GM18870 (cell line): ENCODE results near the gene BTBD6.

Experiments
- ATAC-seq: cut with Tn5 transposase; IDR thresholded peaks from one replicate; pipeline ENCODE4 v1.9.1; 2021; ENCODE audit warnings: moderate library complexity; ENCODE audit not compliant: unreplicated experiment

Gene BTBD6

DNA sequence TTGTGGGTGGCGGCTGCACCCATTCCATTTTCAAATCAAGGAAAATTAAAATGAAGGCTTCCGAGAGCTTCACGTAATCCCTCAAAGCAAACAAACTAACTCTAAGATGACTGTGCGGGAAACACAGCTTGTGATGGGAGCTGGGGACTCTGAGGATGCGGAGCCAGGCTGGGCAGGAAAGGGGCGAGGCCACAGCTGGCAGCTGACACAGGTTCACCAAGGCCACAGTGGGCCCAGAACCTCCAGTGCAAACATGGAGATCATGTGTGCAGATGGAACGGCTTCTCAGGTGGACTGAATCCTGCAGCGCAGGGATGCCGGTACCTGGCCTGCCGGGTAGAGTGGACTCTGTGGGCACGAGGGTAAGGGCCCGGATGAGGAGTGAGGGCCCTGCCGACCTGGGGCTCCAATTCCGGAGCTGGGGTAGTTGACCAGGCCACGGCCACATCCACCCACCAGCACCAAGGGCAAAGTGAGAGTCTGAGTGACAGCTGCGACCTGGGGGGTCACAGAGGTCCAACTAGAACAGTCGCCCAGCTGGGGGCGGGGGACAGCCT lies 19.2 kb upstream of the BTBD6 start:
- ATAC-seq = no peak

DNA sequence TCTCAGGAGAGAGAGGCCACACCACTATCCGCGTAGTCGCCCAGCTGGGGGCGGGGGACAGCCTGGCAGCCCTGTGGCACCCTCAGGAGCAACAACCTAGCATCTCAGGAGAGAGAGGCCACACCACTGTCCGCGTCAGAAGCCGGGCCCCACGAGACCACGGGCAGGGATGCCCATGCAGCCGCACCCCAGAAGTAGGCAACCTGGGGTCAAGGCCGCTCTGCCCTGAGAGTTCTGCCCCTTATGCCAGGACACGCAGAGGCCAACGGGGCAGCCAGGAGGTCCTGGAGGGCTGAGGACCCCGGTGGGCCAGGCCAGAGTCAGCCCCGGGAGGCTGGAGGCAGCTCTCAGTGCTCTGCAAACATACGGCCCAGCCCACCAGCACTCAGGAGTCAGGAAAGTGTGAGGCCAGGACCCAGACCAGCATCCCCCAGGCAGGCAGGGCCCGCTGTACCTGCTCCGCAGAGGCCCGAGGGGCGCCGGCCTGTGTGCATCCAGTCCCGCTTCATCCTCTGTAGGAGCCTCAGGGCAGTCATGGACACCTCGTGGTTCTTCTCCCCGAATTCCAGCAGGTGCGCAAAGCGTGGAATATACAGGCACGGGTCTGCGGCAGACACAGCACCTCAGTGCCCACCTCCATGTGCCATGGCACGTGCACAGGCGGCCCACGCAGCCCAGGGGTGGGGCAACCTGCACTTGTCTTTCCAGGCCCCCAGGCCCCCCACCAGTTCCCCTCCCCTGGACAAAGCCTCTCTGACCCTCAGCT lies 7.3 kb upstream of the BTBD6 start:
- no peak for ATAC-seq

DNA sequence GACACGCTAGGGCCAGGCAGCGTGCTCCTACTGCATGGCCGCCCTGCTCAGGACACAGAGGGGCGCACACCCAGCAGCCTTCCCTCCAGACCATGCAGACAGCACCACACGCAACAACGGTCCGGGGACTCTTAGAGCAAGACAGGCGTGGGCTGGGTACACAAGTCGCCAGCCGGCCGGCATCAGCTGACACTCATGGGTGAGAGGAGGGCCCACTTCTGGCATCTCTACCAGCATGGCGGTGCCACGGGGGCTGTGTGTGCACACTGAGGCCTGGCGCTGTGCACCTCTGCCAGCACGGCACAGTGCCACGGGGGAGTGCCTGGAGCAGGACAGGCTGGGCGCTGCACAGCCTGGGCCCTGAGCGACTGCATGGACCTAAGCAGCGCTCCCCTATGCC lies 6.7 kb upstream of the BTBD6 start:
- ATAC-seq = no peak

DNA sequence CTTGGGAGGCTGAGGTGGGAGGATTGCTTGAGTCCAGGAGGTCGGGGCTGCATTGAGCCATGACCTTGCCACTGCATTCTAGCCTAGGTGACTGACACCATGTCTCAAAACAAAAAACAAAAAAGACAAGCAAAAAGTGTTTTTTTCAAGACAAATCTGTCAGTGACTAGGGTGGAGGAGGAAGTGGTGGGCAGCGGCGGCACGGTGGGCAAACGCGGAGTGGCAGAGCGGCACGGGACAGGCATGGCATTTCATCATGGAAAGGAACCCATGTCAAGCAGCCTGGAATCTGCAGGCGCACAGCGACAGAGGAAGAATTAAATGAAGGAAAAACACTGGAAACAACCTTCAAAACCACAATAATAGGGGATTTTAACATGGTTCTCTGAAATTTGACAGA lies 4.0 kb upstream of the BTBD6 start:
- no peak for ATAC-seq

DNA sequence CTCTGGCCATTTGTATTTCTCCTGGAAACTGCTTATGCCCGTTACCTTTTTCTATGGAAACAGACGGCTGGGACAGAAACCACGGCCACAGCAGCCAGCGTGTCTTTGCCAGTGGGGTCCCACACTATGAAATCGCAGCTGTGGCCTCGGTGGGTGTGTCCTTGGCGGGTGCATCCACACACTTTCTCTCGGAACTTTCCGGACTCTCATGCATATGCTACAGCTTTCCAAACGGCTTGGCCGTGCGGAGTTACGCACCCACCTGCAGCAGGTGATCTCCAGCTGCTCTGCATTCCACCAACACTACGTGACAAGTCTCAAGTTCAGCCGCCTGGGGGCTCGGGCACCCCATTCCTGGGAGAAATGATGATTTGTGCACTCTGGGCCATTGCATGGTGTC lies 1.3 kb upstream of the BTBD6 start:
- ATAC-seq = no peak

DNA sequence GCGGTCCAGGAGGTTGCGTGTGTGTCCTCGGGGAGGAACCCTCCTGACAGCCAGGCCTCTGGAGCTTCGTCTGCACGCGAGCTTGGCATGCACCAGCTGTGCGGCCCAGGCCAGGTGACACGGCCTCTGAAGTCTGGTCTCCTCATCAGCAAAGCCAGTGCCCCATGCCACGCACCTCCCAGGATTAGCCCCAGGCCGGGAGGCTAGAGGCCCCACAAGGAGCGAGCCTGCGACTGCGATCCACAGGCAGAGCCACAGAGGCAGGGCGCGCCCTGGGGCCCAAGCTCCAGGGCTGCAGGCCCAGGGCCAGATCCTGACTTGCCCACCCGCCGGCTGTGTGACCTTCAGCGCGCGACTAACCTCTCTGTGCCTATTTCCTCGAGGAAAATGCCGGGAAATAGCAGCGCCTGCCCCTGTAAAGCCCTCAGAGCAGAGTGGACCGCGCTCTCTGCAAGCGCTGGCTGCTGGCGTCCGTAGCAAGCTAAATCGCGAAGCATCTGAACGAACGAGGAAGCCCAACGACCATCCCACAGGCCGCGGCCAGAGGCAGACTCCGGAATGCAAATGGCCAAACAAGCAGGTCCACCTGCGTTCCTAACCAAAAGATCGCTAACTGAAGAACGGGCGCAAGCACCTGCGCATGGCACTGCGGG lies 492 bp upstream of the BTBD6 start:
- no peak for ATAC-seq

DNA sequence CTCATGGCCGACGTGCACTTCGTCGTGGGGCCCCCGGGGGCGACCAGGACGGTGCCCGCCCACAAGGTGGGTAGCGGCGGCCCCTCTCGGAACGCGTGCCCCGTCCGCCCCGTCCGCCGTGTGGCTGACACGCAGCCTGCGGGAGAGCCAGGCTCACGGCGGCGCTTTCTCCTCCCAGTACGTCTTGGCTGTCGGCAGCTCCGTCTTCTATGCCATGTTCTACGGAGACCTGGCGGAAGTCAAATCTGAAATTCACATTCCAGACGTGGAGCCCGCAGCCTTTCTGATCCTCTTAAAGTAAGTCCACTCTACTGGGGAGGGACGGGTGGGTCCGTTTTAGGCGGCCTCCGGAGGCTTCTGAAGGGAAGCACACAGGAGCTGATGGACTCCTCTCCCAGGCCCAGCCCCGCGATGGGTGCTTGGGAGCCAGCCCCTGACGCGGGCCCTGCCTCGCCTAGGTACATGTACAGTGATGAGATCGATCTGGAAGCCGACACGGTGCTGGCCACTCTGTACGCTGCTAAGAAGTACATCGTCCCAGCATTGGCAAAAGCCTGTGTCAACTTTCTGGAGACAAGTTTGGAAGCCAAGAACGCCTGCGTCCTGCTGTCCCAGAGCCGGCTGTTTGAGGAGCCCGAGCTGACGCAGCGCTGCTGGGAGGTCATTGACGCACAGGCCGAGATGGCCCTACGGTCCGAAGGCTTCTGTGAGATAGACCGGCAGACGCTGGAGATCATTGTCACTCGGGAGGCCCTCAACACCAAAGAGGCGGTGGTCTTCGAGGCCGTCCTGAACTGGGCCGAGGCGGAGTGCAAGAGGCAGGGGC lies 1.1 kb downstream of the BTBD6 start:
- ATAC-seq = no peak

DNA sequence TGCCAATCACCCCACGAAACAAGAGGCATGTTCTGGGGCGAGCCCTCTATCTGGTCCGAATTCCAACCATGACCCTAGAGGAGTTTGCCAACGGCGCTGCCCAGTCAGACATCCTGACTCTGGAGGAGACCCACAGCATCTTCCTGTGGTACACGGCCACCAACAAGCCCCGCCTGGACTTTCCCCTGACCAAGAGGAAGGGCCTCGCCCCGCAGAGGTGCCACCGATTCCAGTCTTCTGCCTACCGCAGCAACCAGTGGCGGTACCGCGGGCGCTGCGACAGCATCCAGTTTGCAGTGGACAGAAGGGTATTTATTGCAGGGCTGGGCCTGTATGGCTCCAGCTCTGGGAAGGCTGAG lies 1.7 kb downstream of the BTBD6 start:
- ATAC-seq = no peak

DNA sequence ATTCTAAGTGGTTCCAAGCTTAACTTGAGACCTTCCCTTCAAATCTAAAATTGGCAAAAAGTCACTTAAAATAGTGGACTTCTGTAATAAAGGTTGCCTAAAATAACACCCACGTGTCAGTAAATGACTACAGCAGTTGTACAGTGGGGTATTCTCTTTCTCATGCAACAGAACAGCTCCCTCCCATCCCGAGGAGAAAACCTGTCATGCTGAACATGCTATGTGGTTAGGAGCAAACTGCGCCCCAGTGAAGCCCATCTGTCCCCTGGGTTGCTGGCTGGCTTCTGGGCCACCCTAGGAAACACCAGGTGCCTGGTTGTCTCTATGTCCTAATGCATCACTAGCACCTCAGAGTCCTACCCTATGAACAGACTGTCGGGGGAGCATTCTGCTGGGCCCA lies 2.7 kb downstream of the BTBD6 start:
- ATAC-seq = no peak

DNA sequence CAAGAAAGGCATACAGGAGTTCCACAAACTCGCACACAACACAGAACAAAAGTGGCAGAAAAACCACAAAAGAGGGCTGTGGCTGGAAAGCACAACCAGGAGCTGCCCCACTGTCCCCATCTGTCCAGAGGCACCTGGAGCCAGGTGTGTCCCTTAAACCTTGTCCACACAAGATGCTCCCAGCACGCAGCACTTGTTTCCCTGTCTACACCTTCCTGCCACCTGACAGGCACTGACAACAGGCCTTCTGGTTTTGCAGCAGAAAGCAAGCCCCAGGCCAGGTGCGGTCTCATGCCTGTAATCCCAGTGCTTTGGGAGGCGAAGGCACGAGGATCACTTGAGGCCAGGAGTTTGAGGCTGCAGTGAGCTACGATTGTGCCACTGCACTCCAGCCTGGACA lies 3.6 kb downstream of the BTBD6 start:
- no peak for ATAC-seq

DNA sequence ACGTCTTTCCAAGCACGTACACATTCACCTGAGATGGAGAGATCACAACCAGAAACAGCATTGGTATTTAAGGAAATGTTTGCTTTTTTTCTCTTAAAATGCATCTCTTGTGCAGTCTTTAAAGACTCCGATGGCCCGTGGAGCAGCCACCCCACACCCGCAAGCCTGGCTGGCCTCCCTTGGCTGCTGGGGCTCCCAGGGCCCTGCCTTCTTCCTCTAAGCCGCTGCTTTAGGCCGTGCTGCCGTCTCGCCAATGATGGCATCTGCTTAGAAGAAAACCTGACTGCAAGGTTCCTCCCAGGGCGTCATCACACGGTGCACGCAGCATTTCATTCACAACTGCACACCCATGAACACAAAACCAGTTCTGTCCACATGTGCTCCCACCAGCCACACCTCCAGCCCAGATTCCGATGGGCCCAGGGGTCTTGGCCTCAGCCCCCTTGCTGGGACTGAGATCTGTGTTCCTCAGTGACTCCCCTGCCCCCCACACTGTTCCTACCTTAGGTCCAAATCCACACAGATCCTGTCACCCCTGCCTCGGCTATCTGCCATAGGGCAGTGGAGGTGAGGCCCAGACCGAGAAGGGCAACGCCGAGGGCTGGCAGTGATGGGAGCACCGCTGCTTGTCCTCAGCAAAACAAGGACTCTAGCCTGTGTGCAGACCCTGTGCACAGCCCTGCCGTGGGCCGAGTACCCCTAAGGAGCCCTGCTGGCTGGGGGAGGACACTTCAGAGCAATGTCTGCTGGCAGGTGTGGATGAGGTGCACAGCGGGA lies 4.4 kb downstream of the BTBD6 start:
- no peak for ATAC-seq

DNA sequence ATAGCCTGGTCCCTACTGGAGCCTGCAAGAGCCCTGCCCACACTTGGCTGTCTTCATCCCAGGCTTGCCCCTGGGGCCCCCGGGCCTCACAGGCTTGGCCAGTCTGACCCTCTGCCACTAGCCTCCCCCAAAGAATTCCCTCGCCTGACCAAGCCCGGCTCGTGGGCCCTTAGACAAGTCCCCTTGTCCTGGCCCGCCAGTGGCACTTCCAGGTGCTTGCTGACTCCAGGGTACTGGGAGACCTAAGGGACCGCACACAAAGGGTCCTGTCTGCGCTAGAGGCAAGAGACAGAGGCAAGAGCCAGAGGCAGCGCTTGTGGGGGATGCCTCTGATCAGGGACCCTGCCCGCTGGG lies 5.0 kb downstream of the BTBD6 start:
- no peak for ATAC-seq

DNA sequence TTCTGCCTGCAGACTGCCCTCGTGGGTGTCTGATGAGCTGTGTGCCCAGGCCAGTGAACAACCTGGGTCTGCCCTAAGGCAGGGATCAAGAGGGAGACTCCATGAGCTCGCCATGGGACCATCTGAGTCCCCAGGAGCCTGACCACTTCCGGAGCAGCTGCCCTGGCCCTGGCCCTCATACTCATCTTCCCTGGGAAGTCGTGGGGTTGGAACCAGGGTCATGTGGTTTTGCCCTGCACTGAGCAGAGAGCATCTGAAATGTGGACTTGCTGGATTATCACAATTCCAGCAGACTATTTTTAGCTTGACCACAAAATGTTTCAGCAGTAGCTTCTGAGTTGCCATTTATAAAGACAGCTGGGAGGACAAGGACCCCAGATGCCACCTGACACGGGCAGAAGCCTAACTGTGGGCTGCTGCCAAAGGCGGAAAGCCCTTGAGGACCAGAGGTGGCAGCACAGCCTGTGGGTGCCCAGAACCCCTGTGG lies 6.7 kb downstream of the BTBD6 start:
- no peak for ATAC-seq

DNA sequence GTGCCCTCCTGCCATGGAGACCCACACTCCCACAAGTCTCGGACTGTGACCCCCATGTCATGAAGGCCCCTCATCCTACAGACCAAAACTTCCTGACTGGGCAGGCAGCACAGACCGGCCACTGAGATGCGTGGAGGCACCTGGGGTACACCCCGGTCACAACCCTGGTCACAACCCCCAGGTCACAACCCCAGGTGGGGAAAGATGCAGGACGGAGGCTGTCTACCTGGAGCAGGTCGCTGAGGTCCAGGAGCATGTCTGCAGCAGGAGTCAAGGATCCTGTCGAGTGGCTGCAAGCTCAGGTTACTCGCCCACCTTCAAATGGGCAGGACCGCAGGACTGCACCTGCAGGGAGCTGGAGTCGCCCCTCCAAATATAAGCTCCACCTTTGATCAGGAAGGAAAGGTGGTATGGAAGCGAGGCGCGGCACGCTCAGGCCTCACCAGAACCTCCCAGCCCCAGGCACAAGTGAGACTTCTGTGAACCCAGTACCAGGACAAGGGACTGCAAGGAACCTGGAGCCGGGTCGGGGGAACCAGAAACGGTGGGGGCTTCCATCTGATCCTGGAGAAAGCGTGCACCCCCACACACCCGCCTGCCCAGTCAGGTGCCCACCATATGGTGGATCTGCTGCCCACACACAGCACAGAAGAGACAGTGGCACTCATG lies 8.1 kb downstream of the BTBD6 start:
- ATAC-seq = no peak

DNA sequence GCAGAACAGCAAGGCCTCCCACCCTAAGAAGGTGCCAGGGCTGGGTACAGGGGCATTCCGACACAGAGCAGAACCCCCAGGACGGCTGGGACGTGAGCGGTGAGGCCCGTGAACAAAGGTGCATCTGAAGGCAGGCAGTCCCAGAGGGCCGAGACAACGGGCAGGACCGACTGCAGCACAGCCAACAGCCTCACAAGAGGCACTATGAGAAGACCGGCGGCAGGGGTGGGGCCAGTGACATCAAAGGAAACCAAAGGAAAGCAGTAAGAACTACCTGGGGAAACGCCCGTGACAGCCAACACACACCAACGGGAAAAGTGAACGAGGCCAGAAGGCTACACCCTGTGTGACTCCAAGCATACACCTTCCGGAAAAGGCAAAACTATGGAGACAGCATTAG lies 9.1 kb downstream of the BTBD6 start:
- ATAC-seq = no peak

DNA sequence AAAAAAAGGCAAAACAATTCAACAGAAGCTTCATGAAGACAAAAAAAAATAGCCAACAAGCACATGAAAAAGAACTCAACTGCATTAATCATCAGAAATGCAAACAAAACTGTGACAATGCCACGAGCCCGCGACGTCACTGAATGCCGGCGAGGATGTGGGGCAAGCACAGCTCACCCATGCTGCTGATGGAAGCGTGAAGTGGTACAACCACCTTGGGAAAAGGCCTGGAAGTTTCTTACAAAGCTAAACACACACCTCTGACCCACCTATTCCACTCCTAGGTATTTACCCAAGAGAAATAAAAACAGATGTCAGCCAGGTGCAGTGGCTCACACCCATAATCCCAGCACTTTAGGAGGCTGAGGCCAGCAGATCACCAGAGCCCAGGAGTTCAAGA lies 10.5 kb downstream of the BTBD6 start:
- no peak for ATAC-seq

DNA sequence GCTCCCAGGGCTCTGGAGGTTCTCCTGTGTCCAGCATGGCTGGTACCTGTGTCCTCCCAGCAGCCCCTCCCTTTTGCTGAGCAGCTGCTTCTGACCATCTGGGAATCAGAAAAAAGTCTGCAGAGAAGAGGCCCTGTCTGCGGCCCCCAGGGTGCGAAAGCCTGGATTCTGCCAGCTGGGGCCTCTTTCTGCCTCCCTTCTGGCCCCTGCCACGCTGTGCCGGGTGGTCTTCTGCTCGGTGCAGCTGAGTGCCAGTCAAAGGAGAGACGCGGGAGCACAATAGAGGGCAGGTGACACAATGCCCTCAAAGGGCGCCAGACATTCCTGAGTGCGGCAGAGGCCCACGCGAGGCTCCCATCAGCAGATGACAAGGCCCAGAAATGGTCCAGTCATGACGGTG lies 12.6 kb downstream of the BTBD6 start:
- no peak for ATAC-seq

DNA sequence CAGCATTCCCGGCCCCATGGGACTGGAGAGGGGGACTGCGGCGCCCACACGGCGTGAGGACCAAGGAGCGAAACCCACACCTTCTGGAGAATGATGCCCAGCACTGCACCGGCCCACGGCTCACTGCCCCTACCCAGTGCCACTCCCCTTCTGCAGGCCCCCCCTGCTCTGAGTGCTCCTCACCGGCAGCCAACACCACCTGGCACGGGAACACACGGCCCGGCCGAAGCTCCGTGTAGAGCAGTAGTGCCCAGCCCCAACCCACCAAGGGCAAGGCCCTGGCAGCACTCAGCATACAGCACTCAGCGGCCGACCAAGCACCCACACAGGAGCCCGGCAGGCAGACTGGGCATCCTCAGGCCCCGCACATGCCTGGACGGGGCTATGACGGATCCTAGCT lies 13.4 kb downstream of the BTBD6 start:
- no peak for ATAC-seq

DNA sequence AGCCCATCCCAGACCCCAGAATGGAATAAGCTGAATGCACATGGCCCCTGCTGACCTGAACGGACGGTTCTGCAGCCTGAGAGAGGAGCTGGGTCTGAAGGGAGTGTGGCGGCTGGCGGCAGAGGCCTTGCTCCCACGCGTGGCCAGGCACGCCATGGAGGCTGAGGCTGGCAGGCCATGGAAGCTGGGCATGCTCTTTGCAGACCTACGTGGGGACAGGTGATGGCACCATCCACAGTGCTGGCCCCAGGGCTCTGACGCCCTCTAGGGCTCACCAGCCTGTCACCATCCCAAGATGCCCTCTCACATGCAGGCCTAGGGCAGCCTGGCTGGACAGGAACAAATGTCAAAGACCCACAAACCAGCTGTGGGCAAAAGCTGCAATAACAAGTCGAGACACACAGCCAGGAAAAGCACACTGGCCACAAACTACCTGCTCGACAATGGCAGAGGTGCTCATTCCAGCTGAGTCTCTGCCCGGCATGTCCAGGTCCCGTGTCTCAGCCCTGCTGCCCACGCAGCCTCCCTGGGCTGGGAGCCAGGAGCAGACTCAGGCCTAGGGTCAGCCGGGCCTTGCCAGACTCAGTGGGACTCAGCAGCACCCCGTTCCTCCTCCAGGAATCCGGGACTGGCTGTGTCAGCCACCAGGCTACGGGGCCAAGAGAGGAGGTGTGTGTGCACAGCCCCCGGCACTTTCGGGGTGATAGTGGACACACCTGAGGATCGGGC lies 19.7 kb downstream of the BTBD6 start:
- ATAC-seq = no peak
